K562 (cell line): ENCODE data around the gene CD3D.

Experiments used
- CTCF ChIP-seq, 3 experiments: IDR thresholded peaks in 2 of 3; conservative IDR thresholded peaks in 1 of 3; 2 replicates each; pipeline ENCODE4 v1.5.1; 2011 to 2012; ENCODE audit warnings: low read length in 3 of 3, mild to moderate bottlenecking in 3 of 3, control low read depth in 2 of 3, improper control_type of control experiment in 1 of 3, inconsistent platforms in 1 of 3, low read depth in 1 of 3, mixed read lengths in 1 of 3, moderate library complexity in 1 of 3; ENCODE audit not compliant: insufficient read depth in 2 of 3
- SMARCC2 ChIP-seq: fragments of 450-650 bp; IDR thresholded peaks from 2 replicates; pipeline ENCODE4 v1.6.1; 2017; ENCODE audit warnings: antibody characterized with exemption, moderate library complexity, mild to moderate bottlenecking, low read depth

- no peak for TF ChIP-seq CTCF (IDR thresholded peaks at IDR 0.05 in 2 of 3, conservative IDR thresholded peaks at IDR 0.05 in 1 of 3; ENCODE audit: insufficient read depth in 2 of 3, low read depth in 1 of 3, low read length in 3 of 3)
- TF ChIP-seq SMARCC2, result no peak
Measured at GRCh38 chr11:118340449-118340848, 2.1 kb downstream of the CD3D start.
